Measurements from ENCODE around the gene CLEC4G. TPM values are rescaled to one million over a fixed set of nuclear protein-coding genes. Genes with fewer than 3 reads are reported as not detected.

Gene CLEC4G
- total RNA-seq, 2 donors from 2014 or later, result 0.49 to 6.2 TPM

DNA sequence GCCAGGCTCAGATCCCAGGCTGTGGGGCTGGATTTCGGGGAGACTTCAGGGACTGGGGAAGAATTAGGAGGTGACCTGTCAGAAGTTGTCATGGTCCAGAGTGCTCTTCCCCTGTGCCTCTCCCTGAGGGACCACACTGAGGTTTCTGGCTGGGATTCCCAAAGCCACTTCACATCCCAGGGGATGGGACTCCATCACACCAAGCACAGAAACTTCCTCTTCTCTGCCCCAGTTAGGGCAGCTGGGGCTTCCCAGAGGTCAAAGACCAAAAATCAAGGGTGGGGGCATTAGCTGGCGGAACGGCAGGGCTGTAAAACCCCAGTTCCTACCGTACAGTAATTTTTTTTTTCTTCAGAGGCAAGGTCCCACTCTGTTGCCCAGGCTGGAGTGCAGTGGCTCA lies 37.4 kb downstream of the CLEC4G start:
- TF ChIP-seq, protein P1, sequence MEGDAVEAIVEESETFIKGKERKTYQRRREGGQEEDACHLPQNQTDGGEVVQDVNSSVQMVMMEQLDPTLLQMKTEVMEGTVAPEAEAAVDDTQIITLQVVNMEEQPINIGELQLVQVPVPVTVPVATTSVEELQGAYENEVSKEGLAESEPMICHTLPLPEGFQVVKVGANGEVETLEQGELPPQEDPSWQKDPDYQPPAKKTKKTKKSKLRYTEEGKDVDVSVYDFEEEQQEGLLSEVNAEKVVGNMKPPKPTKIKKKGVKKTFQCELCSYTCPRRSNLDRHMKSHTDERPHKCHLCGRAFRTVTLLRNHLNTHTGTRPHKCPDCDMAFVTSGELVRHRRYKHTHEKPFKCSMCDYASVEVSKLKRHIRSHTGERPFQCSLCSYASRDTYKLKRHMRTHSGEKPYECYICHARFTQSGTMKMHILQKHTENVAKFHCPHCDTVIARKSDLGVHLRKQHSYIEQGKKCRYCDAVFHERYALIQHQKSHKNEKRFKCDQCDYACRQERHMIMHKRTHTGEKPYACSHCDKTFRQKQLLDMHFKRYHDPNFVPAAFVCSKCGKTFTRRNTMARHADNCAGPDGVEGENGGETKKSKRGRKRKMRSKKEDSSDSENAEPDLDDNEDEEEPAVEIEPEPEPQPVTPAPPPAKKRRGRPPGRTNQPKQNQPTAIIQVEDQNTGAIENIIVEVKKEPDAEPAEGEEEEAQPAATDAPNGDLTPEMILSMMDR (IDR thresholded peaks at IDR 0.05), result no peak
- Histone ChIP-seq H3K9me3 (no peaks in the 10 kb centered on the region), H3K4me3 (no peak overlapping the region), H3K27ac (no peak overlapping the region), H3K4me1 (ENCODE audit: control insufficient read depth in 1 of 2, low read depth in 2 of 2) (no peaks in the 10 kb centered on the region), H3K36me3 (no peaks in the 10 kb centered on the region), H3K27me3 (replicated peaks; ENCODE audit: insufficient read depth) (no peaks in the 10 kb centered on the region)
- ATAC-seq (ENCODE audit: insufficient number of reproducible peaks, low FRiP score, low read depth) (no peak), DNase-seq (ENCODE audit: low spot score) (no peak)

DNA sequence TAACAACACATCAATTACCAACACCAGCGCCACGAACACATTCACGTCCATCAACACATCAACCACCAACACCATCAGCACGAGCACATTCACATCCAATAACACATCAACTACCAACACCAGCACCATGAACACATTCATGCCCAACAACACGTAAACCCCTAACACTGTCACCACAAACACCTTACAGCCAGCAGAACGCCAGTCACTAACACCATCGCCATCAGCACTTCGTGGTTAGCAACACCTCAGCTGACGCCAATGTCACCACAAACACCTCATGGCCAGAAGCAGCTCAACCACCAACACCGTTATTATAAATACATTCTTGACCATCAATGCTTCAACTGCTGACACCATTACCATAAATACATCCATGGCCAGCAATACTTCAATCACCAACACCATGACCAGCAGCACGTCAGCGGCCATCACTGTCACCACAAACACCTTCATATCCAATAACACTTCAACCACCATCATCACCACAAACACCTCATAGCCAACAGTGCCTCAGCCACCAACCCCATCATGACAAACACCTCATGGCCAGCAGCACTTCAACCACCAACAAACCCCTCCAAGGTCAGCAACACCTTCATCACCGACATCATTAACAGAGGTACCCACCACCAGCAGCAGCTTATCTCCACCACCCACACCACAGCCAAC lies 39.4 kb downstream of the CLEC4G start:
- Histone ChIP-seq H3K4me3 (no peak overlapping the region), H3K36me3 (no peaks in the 10 kb centered on the region), H3K27me3 (replicated peaks; ENCODE audit: insufficient read depth) (no peaks in the 10 kb centered on the region), H3K4me1 (ENCODE audit: control insufficient read depth in 1 of 2, low read depth in 2 of 2) (no peaks in the 10 kb centered on the region), H3K9me3 (no peaks in the 10 kb centered on the region), H3K27ac (no peak overlapping the region)
- DNase-seq (ENCODE audit: low spot score) (no peak), ATAC-seq (ENCODE audit: insufficient number of reproducible peaks, low FRiP score, low read depth) (no peak)
- TF ChIP-seq, protein P1 (IDR thresholded peaks at IDR 0.05), result no peak

DNA sequence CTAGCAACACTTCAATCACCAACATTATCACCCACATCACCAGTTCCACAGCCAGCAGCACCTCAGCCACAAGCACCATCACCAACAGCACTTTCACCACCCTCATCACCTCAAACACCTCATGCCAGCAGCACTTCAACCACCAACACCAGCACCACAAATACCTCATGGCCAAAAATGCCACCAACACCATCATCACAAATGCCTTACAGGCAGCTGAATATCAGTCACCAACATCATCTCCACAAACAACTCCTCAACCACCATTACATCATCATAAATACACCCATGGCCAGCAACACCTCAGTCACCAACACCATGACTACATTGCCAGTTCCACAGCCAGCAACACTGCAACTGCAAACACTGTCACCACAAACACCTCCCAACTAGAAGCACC lies 40.4 kb downstream of the CLEC4G start:
- no peak for ATAC-seq (ENCODE audit: insufficient number of reproducible peaks, low FRiP score, low read depth)
- no peaks in the 10 kb centered on the region for H3K36me3 ChIP-seq
- TF ChIP-seq, protein P1 (IDR thresholded peaks at IDR 0.05), result no peak
- no peaks in the 10 kb centered on the region for H3K4me1 ChIP-seq (ENCODE audit: control insufficient read depth in 1 of 2, low read depth in 2 of 2)
- H3K9me3 ChIP-seq, result no peaks in the 10 kb centered on the region
- H3K27ac ChIP-seq, result no peak overlapping the region
- DNase-seq (ENCODE audit: low spot score), result no peak
- no peaks in the 10 kb centered on the region for H3K27me3 ChIP-seq (replicated peaks; ENCODE audit: insufficient read depth)
- H3K4me3 ChIP-seq, result no peak overlapping the region

DNA sequence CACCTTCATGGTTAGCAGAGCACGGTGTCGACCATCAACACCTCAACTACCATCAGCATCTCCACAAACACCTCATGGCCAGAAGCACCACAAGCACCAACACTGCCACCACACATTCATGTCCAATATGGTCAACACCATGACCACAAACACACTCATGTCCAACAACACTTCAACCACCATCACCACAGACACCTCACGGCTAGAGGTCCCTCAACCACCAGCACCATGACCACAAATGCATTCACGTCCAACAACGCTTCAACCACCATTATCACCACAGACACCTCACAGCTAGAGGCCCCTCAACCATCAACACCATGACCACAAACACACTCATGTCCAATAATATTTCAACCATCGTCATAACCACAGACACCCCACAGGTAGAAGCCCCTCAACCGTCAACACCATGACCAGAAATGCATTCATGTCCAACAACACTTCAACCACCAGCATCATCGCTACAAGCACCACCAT lies 41.1 kb downstream of the CLEC4G start:
- no peaks in the 10 kb centered on the region for H3K9me3 ChIP-seq
- no peak for DNase-seq (ENCODE audit: low spot score)
- no peaks in the 10 kb centered on the region for H3K4me1 ChIP-seq (ENCODE audit: control insufficient read depth in 1 of 2, low read depth in 2 of 2)
- no peak overlapping the region for H3K27ac ChIP-seq
- H3K36me3 ChIP-seq, result no peaks in the 10 kb centered on the region
- no peak for ATAC-seq (ENCODE audit: insufficient number of reproducible peaks, low FRiP score, low read depth)
- no peak overlapping the region for H3K4me3 ChIP-seq
- H3K27me3 ChIP-seq (replicated peaks; ENCODE audit: insufficient read depth), result no peaks in the 10 kb centered on the region
- TF ChIP-seq, protein P1 (IDR thresholded peaks at IDR 0.05), result no peak

DNA sequence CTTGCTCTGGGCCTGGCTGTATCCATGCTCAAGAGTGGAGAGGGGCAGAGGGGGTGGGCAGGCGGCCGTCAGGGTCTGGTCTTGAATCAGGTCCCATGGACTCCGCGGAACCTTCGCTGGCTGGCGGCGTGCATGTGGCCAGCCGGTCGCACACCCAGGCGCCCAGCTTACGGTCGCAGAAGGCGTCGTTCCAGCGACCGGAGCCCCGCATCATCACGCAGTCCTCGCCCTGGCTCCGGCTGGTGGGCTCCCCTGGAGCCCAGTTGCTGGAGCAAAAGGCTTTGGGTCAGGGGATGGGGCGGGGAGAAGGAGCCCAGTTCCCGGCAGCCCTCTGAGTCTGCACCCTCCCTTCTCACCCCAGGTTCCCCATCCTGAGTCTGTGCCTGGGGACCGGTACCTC lies 42.7 kb downstream of the CLEC4G start:
- Histone ChIP-seq H3K27me3 (replicated peaks; ENCODE audit: insufficient read depth) (no peaks in the 10 kb centered on the region), H3K36me3 (peaks cover 4% of the 10 kb centered on the region), H3K9me3 (no peaks in the 10 kb centered on the region), H3K4me3 (no peak overlapping the region), H3K4me1 (ENCODE audit: control insufficient read depth in 1 of 2, low read depth in 2 of 2) (no peaks in the 10 kb centered on the region), H3K27ac (no peak overlapping the region)
- ATAC-seq (ENCODE audit: insufficient number of reproducible peaks, low FRiP score, low read depth) (no peak), DNase-seq (ENCODE audit: low spot score) (no peak)
- TF ChIP-seq, protein P1 (IDR thresholded peaks at IDR 0.05), result no peak
